OCI-LY7 (cell line): ENCODE data around the gene PPP1R9B. TPM values are rescaled to one million over a fixed set of nuclear protein-coding genes. Genes with fewer than 3 reads are reported as not detected.

Experiments
- BruUV-seq: library from RNA; stranded (reverse); fragments of 400-500 nt; replicated peaks from 2 replicates; lab custom pipeline; 2021; lab: Mats Ljungman, UMichigan
- CTCF ChIA-PET: fragments of 300-600 bp; sonication (Branson Sonifier 250); formaldehyde crosslinking; loops from one replicate; lab custom pipeline; 2022; ENCODE audit warnings: antibody characterized with exemption; ENCODE audit not compliant: unreplicated experiment; lab: Charles Lee
- POLR2A ChIA-PET: fragments of 300-600 bp; sonication (Branson Sonifier 250); formaldehyde crosslinking; loops from one replicate; lab custom pipeline; 2022; ENCODE audit warnings: antibody characterized with exemption; lab: Charles Lee
- DNase-seq: peaks from one replicate; pipeline ENCODE4 v3.0.0-alpha.2; 2015; ENCODE audit warnings: low spot score
- H2AFZ ChIP-seq: fragments of 200-600 bp; sonication (generic), shearing (Covaris generic); 2 replicates; pipeline ENCODE4 v1.6.1; 2014; ENCODE audit warnings: mild to moderate bottlenecking, antibody characterized with exemption, low read length, moderate library complexity
- H3K27ac ChIP-seq: fragments of 200-600 bp; sonication (generic); 2 replicates; pipeline ENCODE4 v1.5.1; 2014; ENCODE audit warnings: mixed run types, low read depth, mild to moderate bottlenecking, moderate library complexity, low read length, inconsistent platforms; ENCODE audit not compliant: poor library complexity, severe bottlenecking
- H3K36me3 ChIP-seq: fragments of 200-600 bp; sonication (generic); 2 replicates; pipeline ENCODE4 v1.6.1; 2014; ENCODE audit warnings: mild to moderate bottlenecking, antibody characterized with exemption, low read length, moderate library complexity, mixed read lengths; ENCODE audit not compliant: insufficient read depth
- H3K4me1 ChIP-seq: fragments of 200-600 bp; sonication (generic); 2 replicates; pipeline ENCODE4 v1.5.1; 2014; ENCODE audit warnings: mild to moderate bottlenecking, low read length; ENCODE audit not compliant: insufficient read depth, poor library complexity, severe bottlenecking
- H3K4me2 ChIP-seq: fragments of 200-600 bp; sonication (generic); 2 replicates; pipeline ENCODE4 v1.6.1; 2014; ENCODE audit warnings: mild to moderate bottlenecking, low read length
- H3K4me3 ChIP-seq: fragments of 200-600 bp; sonication (generic); 2 replicates; pipeline ENCODE4 v1.5.1; 2014; ENCODE audit warnings: mild to moderate bottlenecking, low read depth, low read length; ENCODE audit not compliant: poor library complexity, severe bottlenecking
- H3K79me2 ChIP-seq: fragments of 200-600 bp; sonication (generic); 2 replicates; pipeline ENCODE4 v1.6.1; 2016; ENCODE audit warnings: low read depth, mild to moderate bottlenecking, low read length, moderate library complexity, mixed read lengths; ENCODE audit not compliant: insufficient read depth
- H3K9me2 ChIP-seq: fragments of 200-600 bp; sonication (generic); 2 replicates; pipeline ENCODE4 v1.6.1; 2016; ENCODE audit warnings: mild to moderate bottlenecking, low read length, mixed read lengths; ENCODE audit not compliant: insufficient read depth
- H3K9me3 ChIP-seq: fragments of 200-600 bp; sonication (generic); 2 replicates; pipeline ENCODE4 v1.6.1; 2014; ENCODE audit warnings: mild to moderate bottlenecking, mixed run types, low read length, mixed read lengths
- H4K20me1 ChIP-seq: fragments of 200-600 bp; sonication (generic); 2 replicates; pipeline ENCODE4 v1.6.1; 2014; ENCODE audit warnings: mild to moderate bottlenecking, antibody characterized with exemption, low read length, moderate library complexity, mixed read lengths; ENCODE audit not compliant: insufficient read depth
- EZH2phosphoT487 ChIP-seq: fragments of 200-600 bp; sonication (generic); IDR thresholded peaks from 2 replicates; pipeline ENCODE4 v1.6.1; 2018; ENCODE audit warnings: low read depth, borderline replicate concordance, mild to moderate bottlenecking, mixed run types, antibody characterized with exemption, low read length, moderate library complexity, mixed read lengths
- intact Hi-C: fragments of 100-400 bp; cut with micrococcal nuclease; formaldehyde crosslinking; loops from one replicate; pipeline ENCODE4 v1.10.0; 2022; ENCODE audit not compliant: unreplicated experiment
- total RNA-seq, 2 experiments: library from RNA; depleted of rRNA in 1 of 2; stranded (reverse); fragments of >200 nt in 1 of 2; shearing (Covaris generic) in 1 of 2; gene quantifications; 2 replicates each; pipeline ENCODE4 v1.2.3, GENCODE V29; 2014 to 2022
- TF ChIP-seq, protein P1 (sequence below): fragments of 200-600 bp; sonication (generic); conservative IDR thresholded peaks from 2 replicates; pipeline ENCODE4 v1.5.1; 2014; ENCODE audit warnings: mild to moderate bottlenecking, antibody characterized with exemption, low read length, moderate library complexity, mixed read lengths

The PPP1R9B gene
- total RNA-seq, 2 experiments from 2014 or later = 45.3 to 87.0 TPM

DNA sequence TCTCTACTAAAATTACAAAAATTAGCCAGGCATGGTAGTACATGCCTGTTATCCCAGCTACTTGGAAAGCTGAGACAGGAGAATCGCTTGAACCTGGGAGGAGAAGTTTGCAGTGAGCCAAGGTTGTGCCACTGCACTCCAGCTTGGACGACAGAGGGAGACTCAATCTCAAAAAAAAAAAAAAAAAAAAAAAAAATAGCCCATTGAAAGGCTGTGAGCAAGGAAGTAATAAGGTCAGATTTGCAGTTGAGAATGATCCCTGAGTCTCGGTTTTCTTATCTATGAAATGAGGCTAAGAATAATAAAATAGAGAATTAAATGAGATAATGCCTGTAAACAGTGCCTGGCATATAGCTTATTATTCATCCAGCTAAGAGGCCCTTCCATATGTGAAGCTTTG, 56.7 kb downstream of the PPP1R9B start:
- Histone ChIP-seq H3K27ac (no peak overlapping the region), H2AFZ (peak overlapping the region; percentile 98), H3K9me2 (no peaks in the 10 kb centered on the region), H3K4me1 (peaks cover 20% of the 10 kb centered on the region), H3K79me2 (no peaks in the 10 kb centered on the region), H3K4me2 (peak overlapping the region; percentile 97), H3K36me3 (peaks cover 8% of the 10 kb centered on the region; the same call in 1 of the 2 replicates), H3K4me3 (peak overlapping the region; percentile 94), H3K9me3 (no peaks in the 10 kb centered on the region), H4K20me1 (no peaks in the 10 kb centered on the region)
- intact Hi-C loops = loop anchor here (1.0 to 2.0 kb wide), 4 partner anchors 57 to 203 kb away; partner anchors contain the start of gene PPP1R9B
- BruUV-seq = no TSS peak
- CTCF ChIA-PET = interaction anchor here (0.6 to 1.8 kb wide), 8 partner anchors 16 to 709 kb away, joined by 3 to 8 read pairs (median 3); partner anchors contain the start of gene ITGA3
- POLR2A ChIA-PET = interaction anchor here (0.6 to 1.4 kb wide), 6 partner anchors 38 to 249 kb away, joined by 3 to 5 read pairs (median 3); partner anchors contain the start of gene ITGA3
- DNase-seq = no peak
- TF ChIP-seq EZH2phosphoT487 = no peak
- TF ChIP-seq, protein P1, sequence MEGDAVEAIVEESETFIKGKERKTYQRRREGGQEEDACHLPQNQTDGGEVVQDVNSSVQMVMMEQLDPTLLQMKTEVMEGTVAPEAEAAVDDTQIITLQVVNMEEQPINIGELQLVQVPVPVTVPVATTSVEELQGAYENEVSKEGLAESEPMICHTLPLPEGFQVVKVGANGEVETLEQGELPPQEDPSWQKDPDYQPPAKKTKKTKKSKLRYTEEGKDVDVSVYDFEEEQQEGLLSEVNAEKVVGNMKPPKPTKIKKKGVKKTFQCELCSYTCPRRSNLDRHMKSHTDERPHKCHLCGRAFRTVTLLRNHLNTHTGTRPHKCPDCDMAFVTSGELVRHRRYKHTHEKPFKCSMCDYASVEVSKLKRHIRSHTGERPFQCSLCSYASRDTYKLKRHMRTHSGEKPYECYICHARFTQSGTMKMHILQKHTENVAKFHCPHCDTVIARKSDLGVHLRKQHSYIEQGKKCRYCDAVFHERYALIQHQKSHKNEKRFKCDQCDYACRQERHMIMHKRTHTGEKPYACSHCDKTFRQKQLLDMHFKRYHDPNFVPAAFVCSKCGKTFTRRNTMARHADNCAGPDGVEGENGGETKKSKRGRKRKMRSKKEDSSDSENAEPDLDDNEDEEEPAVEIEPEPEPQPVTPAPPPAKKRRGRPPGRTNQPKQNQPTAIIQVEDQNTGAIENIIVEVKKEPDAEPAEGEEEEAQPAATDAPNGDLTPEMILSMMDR = no peak

DNA sequence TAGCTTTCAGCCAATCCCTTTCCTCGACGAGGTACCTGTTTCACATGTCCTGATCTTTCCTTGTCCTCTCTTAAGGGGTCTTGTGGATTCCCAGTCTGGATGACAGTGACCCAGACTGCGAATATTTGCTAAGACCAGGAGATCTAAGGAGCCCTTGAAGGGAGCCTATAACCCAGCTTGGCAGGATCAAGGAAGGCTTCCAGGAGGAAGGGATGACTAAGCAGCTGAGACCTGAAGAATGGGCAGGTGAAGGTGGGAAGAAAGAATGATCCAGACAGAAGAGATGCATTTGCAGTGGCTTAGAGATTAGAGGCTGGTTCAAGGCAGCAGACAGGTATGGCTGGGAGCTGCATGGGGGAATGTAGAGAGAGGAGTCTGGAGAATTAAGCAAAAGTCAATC, 57.2 kb downstream of the PPP1R9B start:
- BruUV-seq = no TSS peak
- no peak for TF ChIP-seq EZH2phosphoT487
- TF ChIP-seq, protein P1 = no peak
- Histone ChIP-seq H3K4me1 (peaks cover 20% of the 10 kb centered on the region), H3K4me2 (no peak overlapping the region), H3K9me3 (no peaks in the 10 kb centered on the region), H3K9me2 (no peaks in the 10 kb centered on the region), H3K36me3 (peaks cover 8% of the 10 kb centered on the region; the same call in 1 of the 2 replicates), H2AFZ (no peak overlapping the region), H3K79me2 (no peaks in the 10 kb centered on the region), H3K4me3 (no peak overlapping the region), H4K20me1 (no peaks in the 10 kb centered on the region), H3K27ac (no peak overlapping the region)
- intact Hi-C loops = no loop called here
- ChIA-PET CTCF (interaction anchor here (0.6 kb wide), 1 partner anchor 412 kb away, joined by 3 read pairs; no protein-coding TSS in a partner anchor), POLR2A (interaction anchor here (0.6 to 1.2 kb wide), 2 partner anchors 37 to 48 kb away, joined by 3 to 5 read pairs; partner anchors contain the start of gene ITGA3)
- no peak for DNase-seq

DNA sequence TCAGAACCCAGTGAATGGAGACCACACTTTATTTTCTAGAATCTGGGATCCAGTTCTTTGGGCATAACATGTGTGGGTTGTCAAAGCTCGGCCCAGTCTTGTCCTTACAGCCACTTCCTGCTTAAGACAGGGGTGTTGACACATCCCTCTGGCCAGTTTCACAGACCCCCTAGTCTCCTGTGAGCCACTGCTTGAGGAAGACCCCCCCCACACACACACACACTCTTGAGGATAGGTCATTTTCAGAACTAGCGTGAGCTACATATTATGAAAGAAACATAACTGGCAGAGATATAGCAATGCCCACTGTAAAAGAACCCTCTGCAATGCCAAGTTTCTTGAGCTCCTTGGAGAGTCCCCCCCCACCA, 58.6 kb downstream of the PPP1R9B start:
- H3K36me3 ChIP-seq = peaks cover 8% of the 10 kb centered on the region; the same call in 1 of the 2 replicates
- no peaks in the 10 kb centered on the region for H3K9me2 ChIP-seq
- BruUV-seq = no TSS peak
- no peak overlapping the region for H3K4me2 ChIP-seq
- DNase-seq = no peak
- POLR2A ChIA-PET = interaction anchor here (0.6 to 1.4 kb wide), 2 partner anchors 52 to 77 kb away, joined by 3 to 4 read pairs; no protein-coding TSS in a partner anchor
- CTCF ChIA-PET = interaction anchor here (0.6 kb wide), 1 partner anchor 17 kb away, joined by 11 read pairs; no protein-coding TSS in a partner anchor
- TF ChIP-seq EZH2phosphoT487 = no peak
- TF ChIP-seq, protein P1 = no peak
- no peak overlapping the region for H3K4me3 ChIP-seq
- no peaks in the 10 kb centered on the region for H3K79me2 ChIP-seq
- no peak overlapping the region for H3K27ac ChIP-seq
- no peaks in the 10 kb centered on the region for H4K20me1 ChIP-seq
- no peak overlapping the region for H2AFZ ChIP-seq
- no peaks in the 10 kb centered on the region for H3K9me3 ChIP-seq
- intact Hi-C loops = no loop called here
- peaks cover 20% of the 10 kb centered on the region for H3K4me1 ChIP-seq
